IMR-90 (cell line): ENCODE data around the gene ZNF525. TPM values are rescaled to one million over a fixed set of nuclear protein-coding genes. Genes with fewer than 3 reads are reported as not detected.

Experiments
- ATAC-seq: fragments of 200-7000 bp; cut with Tn5 transposase; 2 replicates; pipeline ENCODE4 v1.9.1; 2020; ENCODE audit warnings: low read depth, mild to moderate bottlenecking, moderate library complexity
- BruUV-seq: library from RNA; stranded (reverse); fragments of 400-500 nt; replicated peaks from 2 replicates; lab custom pipeline; 2021; lab: Mats Ljungman, UMichigan
- CTCF ChIA-PET: fragments of 300-600 bp; formaldehyde crosslinking; extraction: SDS; loops from one replicate; lab custom pipeline; 2021; ENCODE audit warnings: antibody characterized with exemption; lab: Yijun Ruan, JAX
- POLR2A ChIA-PET: fragments of 300-600 bp; sonication (Branson Sonifier 250); formaldehyde crosslinking; loops from one replicate; lab custom pipeline; 2022; ENCODE audit warnings: antibody characterized with exemption; ENCODE audit not compliant: unreplicated experiment; lab: Charles Lee
- DNase-seq: peaks from one replicate; pipeline ENCODE4 v3.0.0; 2013
- H2AFZ ChIP-seq: replicated peaks from 2 replicates; pipeline ENCODE3; 2013; ENCODE audit warnings: low read length, mild to moderate bottlenecking; ENCODE audit not compliant: poor library complexity
- H2AK5ac ChIP-seq: 2 replicates; pipeline ENCODE4 v1.6.1; 2013; ENCODE audit warnings: low read depth, low read length, inconsistent platforms
- H2AK9ac ChIP-seq: replicated peaks from 2 replicates; pipeline ENCODE3; 2013; ENCODE audit warnings: mild to moderate bottlenecking, low read depth, low read length, moderate library complexity; ENCODE audit not compliant: poor library complexity
- H2BK120ac ChIP-seq: 2 replicates; pipeline ENCODE4 v1.6.1; 2013; ENCODE audit warnings: low read depth, low read length, inconsistent platforms
- H2BK15ac ChIP-seq: 3 replicates; pipeline ENCODE4 v1.6.1; 2013; ENCODE audit warnings: low read depth, low read length, inconsistent platforms
- H2BK20ac ChIP-seq: 2 replicates; pipeline ENCODE4 v1.6.1; 2013; ENCODE audit warnings: low read depth, mild to moderate bottlenecking, inconsistent platforms, low read length, moderate library complexity
- H2BK5ac ChIP-seq: 2 replicates; pipeline ENCODE4 v1.6.1; 2013; ENCODE audit warnings: mild to moderate bottlenecking, low read depth, low read length, inconsistent platforms; ENCODE audit not compliant: poor library complexity, severe bottlenecking
- H3K14ac ChIP-seq: replicated peaks from 2 replicates; pipeline ENCODE4 v1.6.1; 2013; ENCODE audit warnings: low read depth, low read length, inconsistent platforms
- H3K18ac ChIP-seq: 2 replicates; pipeline ENCODE4 v1.6.1; 2013; ENCODE audit warnings: low read depth, low read length, control low read depth
- H3K23ac ChIP-seq: 2 replicates; pipeline ENCODE4 v1.6.1; 2013; ENCODE audit warnings: low read depth, low read length, inconsistent platforms
- H3K27ac ChIP-seq: 2 replicates; pipeline ENCODE4 v1.5.1; 2013; ENCODE audit warnings: mild to moderate bottlenecking, control low read depth, low read length; ENCODE audit not compliant: insufficient read depth
- H3K27me3 ChIP-seq: 2 replicates; pipeline ENCODE4 v1.6.1; 2013; ENCODE audit warnings: low read length; ENCODE audit not compliant: control insufficient read depth, insufficient read depth
- H3K36me3 ChIP-seq: 2 replicates; pipeline ENCODE4 v1.6.1; 2013; ENCODE audit warnings: low read length, mixed read lengths; ENCODE audit not compliant: control insufficient read depth, insufficient read depth
- H3K4ac ChIP-seq: 2 replicates; pipeline ENCODE4 v1.6.1; 2013; ENCODE audit warnings: low read depth, low read length, inconsistent platforms
- H3K4me1 ChIP-seq: 2 replicates; pipeline ENCODE4 v1.6.1; 2013; ENCODE audit warnings: low read length, mixed read lengths; ENCODE audit not compliant: control insufficient read depth, insufficient read depth
- H3K4me2 ChIP-seq: 2 replicates; pipeline ENCODE4 v1.6.1; 2013; ENCODE audit warnings: low read depth, mild to moderate bottlenecking, control low read depth, low read length, moderate library complexity
- H3K4me3 ChIP-seq: 2 replicates; pipeline ENCODE4 v1.5.1; 2013; ENCODE audit warnings: low read depth, mild to moderate bottlenecking, control low read depth, low read length, moderate library complexity; ENCODE audit not compliant: insufficient read depth
- H3K56ac ChIP-seq: 2 replicates; pipeline ENCODE4 v1.6.1; 2013; ENCODE audit warnings: low read length, inconsistent platforms; ENCODE audit not compliant: insufficient read depth; ENCODE audit errors: extremely low read depth
- H3K79me1 ChIP-seq, 2 experiments: 2 replicates each; pipeline ENCODE4 v1.6.1; 2013; ENCODE audit warnings: low read length in 2 of 2, inconsistent platforms in 1 of 2, low read depth in 1 of 2
- H3K9ac ChIP-seq: 2 replicates; pipeline ENCODE4 v1.6.1; 2013; ENCODE audit warnings: low read depth, low read length, control low read depth
- H3K9me1 ChIP-seq: 2 replicates; pipeline ENCODE4 v1.6.1; 2013; ENCODE audit warnings: low read length, inconsistent platforms; ENCODE audit not compliant: insufficient read depth
- H3K9me3 ChIP-seq: 2 replicates; pipeline ENCODE4 v1.6.1; 2013; ENCODE audit warnings: low read length; ENCODE audit not compliant: control insufficient read depth, insufficient read depth
- H4K20me1 ChIP-seq: 2 replicates; pipeline ENCODE4 v1.6.1; 2013; ENCODE audit warnings: low read length, inconsistent platforms; ENCODE audit not compliant: insufficient read depth
- H4K5ac ChIP-seq: 2 replicates; pipeline ENCODE4 v1.6.1; 2013; ENCODE audit warnings: mild to moderate bottlenecking, low read depth, low read length, control low read depth
- H4K8ac ChIP-seq, 2 experiments: 2 replicates each; pipeline ENCODE4 v1.6.1; 2013; ENCODE audit warnings: low read depth in 2 of 2, low read length in 2 of 2, control low read depth in 1 of 2, inconsistent platforms in 1 of 2
- H4K91ac ChIP-seq: 2 replicates; pipeline ENCODE4 v1.6.1; 2013; ENCODE audit warnings: low read depth, low read length, inconsistent platforms; ENCODE audit not compliant: insufficient read depth
- BHLHE40 ChIP-seq: fragments of 150-350 bp; IDR thresholded peaks from 2 replicates; pipeline ENCODE4 v1.6.1; 2016; ENCODE audit warnings: mild to moderate bottlenecking, low read depth, low read length
- CEBPB ChIP-seq: IDR thresholded peaks from 2 replicates; pipeline ENCODE4 v1.6.1; 2012; ENCODE audit warnings: low read depth, low read length, improper control_type of control experiment
- CHD1 ChIP-seq: IDR thresholded peaks from 2 replicates; pipeline ENCODE4 v1.6.1; 2012; ENCODE audit warnings: low read depth, low read length, improper control_type of control experiment
- CTCF ChIP-seq: conservative IDR thresholded peaks from 2 replicates; pipeline ENCODE4 v1.5.1; 2012; ENCODE audit warnings: mild to moderate bottlenecking, low read depth, low read length, improper control_type of control experiment
- ELK1 ChIP-seq: fragments of 150-350 bp; IDR thresholded peaks from 2 replicates; pipeline ENCODE4 v1.6.1; 2016; ENCODE audit warnings: low read depth, mild to moderate bottlenecking, low read length, moderate library complexity, borderline replicate concordance
- FOS ChIP-seq: fragments of 150-350 bp; IDR thresholded peaks from 2 replicates; pipeline ENCODE4 v1.6.1; 2016; ENCODE audit warnings: low read depth, low read length
- MAFK ChIP-seq: IDR thresholded peaks from 2 replicates; pipeline ENCODE4 v1.6.1; 2012; ENCODE audit warnings: low read depth, low read length, improper control_type of control experiment
- MAZ ChIP-seq: IDR thresholded peaks from 2 replicates; pipeline ENCODE4 v1.6.1; 2012; ENCODE audit warnings: low read depth, mild to moderate bottlenecking, low read length, improper control_type of control experiment, moderate library complexity, borderline replicate concordance
- MXI1 ChIP-seq: IDR thresholded peaks from 2 replicates; pipeline ENCODE4 v1.6.1; 2012; ENCODE audit warnings: low read depth, mild to moderate bottlenecking, low read length, moderate library complexity, borderline replicate concordance
- NFE2L2 ChIP-seq: fragments of 150-350 bp; IDR thresholded peaks from 2 replicates; pipeline ENCODE4 v1.6.1; 2016; ENCODE audit warnings: low read depth, mild to moderate bottlenecking, low read length
- POLR2A ChIP-seq: IDR thresholded peaks from 2 replicates; pipeline ENCODE4 v1.6.1; 2012; ENCODE audit warnings: mild to moderate bottlenecking, low read depth, low read length
- RAD21 ChIP-seq: IDR thresholded peaks from 2 replicates; pipeline ENCODE4 v1.6.1; 2012; ENCODE audit warnings: low read length, improper control_type of control experiment
- RCOR1 ChIP-seq: IDR thresholded peaks from 2 replicates; pipeline ENCODE4 v1.6.1; 2012; ENCODE audit warnings: mild to moderate bottlenecking, low read length, improper control_type of control experiment; ENCODE audit not compliant: insufficient replicate concordance
- RFX5 ChIP-seq: IDR thresholded peaks from 2 replicates; pipeline ENCODE4 v1.8.0; 2012; ENCODE audit warnings: low read depth, mild to moderate bottlenecking, low read length, moderate library complexity
- SMC3 ChIP-seq: fragments of 150-350 bp; IDR thresholded peaks from 2 replicates; pipeline ENCODE4 v1.6.1; 2016; ENCODE audit warnings: low read depth, mild to moderate bottlenecking, antibody characterized with exemption, low read length, moderate library complexity
- USF2 ChIP-seq: fragments of 150-350 bp; IDR thresholded peaks from 2 replicates; pipeline ENCODE4 v1.6.1; 2017; ENCODE audit warnings: mild to moderate bottlenecking, antibody characterized with exemption, low read length, low read depth
- WGBS, 2 experiments: methylation state at CpG; one replicate each; pipeline versions ENCODE4 v1.1.5 to v1.1.7; 2013; ENCODE audit warnings: missing lambda C conversion rate in 2 of 2; ENCODE audit not compliant: insufficient read length in 1 of 2; ENCODE audit errors: extremely low coverage in 2 of 2; 5-methylcytosine and 5-hydroxymethylcytosine counted together
- dilution Hi-C: fragments of 300-500 bp; cut with HindIII; formaldehyde crosslinking; loops from one replicate; pipeline ENCODE4 v1.14.3; 2018; ENCODE audit warnings: low sequenced_read_pairs; ENCODE audit not compliant: unreplicated experiment
- in situ Hi-C: fragments of 300-500 bp; cut with MboI; formaldehyde crosslinking; loops from 3 replicates; pipeline ENCODE4 v1.14.3; 2019; ENCODE audit warnings: low sequenced_read_pairs, inconsistent platforms, mixed read lengths
- intact Hi-C: fragments of 100-400 bp; cut with micrococcal nuclease; formaldehyde crosslinking; loops from 2 replicates; pipeline ENCODE4 v1.10.0; 2022
- polyA plus RNA-seq, 3 experiments: library from polyadenylated mRNA; depleted of rRNA; stranded (reverse); fragments of >200 nt; gene quantifications; 2 replicates each; pipeline ENCODE4 v1.2.3, GENCODE V29; 2012; ENCODE audit warnings: low replicate concordance in 1 of 3
- total RNA-seq: library from RNA; depleted of rRNA; stranded (reverse); fragments of >200 nt; gene quantifications from 2 replicates; pipeline ENCODE4 v1.2.3, GENCODE V29; 2012

Gene ZNF525
- total and polyA plus RNA-seq, 2 of the 4 experiments (the other 2 are of a cell fraction): 1.4 to 4.5 TPM

- no peaks in the 10 kb centered on the region for H3K79me1 ChIP-seq
- no peaks in the 10 kb centered on the region for H3K9me1 ChIP-seq
- BruUV-seq: no TSS peak
- DNase-seq: no peak
- H3K4me3 ChIP-seq: no peak overlapping the region
- no peak overlapping the region for H3K18ac ChIP-seq
- H3K4me2 ChIP-seq: no peak overlapping the region
- in situ Hi-C loops: no loop called here
- no peak overlapping the region for H2BK15ac ChIP-seq
- no peak overlapping the region for H3K4ac ChIP-seq
- no peak overlapping the region for H2AFZ ChIP-seq
- no peak overlapping the region for H2BK20ac ChIP-seq
- H2AK9ac ChIP-seq: no peak overlapping the region
- no peak overlapping the region for H4K91ac ChIP-seq
- no peak overlapping the region for H2BK120ac ChIP-seq
- no peaks in the 10 kb centered on the region for H4K20me1 ChIP-seq
- H3K23ac ChIP-seq: no peak overlapping the region
- no peak overlapping the region for H2BK5ac ChIP-seq
- H3K56ac ChIP-seq: no peak overlapping the region
- no peak overlapping the region for H2AK5ac ChIP-seq
- TF ChIP-seq CTCF (no peak), CEBPB (no peak), SMC3 (no peak), RCOR1 (no peak), BHLHE40 (no peak), NFE2L2 (no peak), USF2 (no peak), MXI1 (no peak), POLR2A (no peak), MAFK (no peak), FOS (no peak), CHD1 (no peak), ELK1 (no peak), RFX5 (no peak), MAZ (no peak), RAD21 (no peak)
- ChIA-PET CTCF (no interaction called here), POLR2A (no interaction called here)
- intact Hi-C loops: no loop called here
- WGBS, 2 experiments: no CpG with 5 or more reads among the region's 1 CpG
- H3K14ac ChIP-seq: no peak overlapping the region
- H3K27ac ChIP-seq: no peak overlapping the region
- no peaks in the 10 kb centered on the region for H3K9me3 ChIP-seq
- no peak overlapping the region for H3K9ac ChIP-seq
- H4K5ac ChIP-seq: no peak overlapping the region
- ATAC-seq: no peak
- no peak overlapping the region for H4K8ac ChIP-seq
- H3K27me3 ChIP-seq: no peaks in the 10 kb centered on the region
- peaks cover 8% of the 10 kb centered on the region; the same call in 1 of the 2 replicates for H3K36me3 ChIP-seq
- dilution Hi-C loops: no loop called here
- H3K4me1 ChIP-seq: no peaks in the 10 kb centered on the region
These were observed 9.2 kb downstream of the ZNF525 start for GRCh38 chr19:53374743-53375142.
